Measurements from ENCODE around the gene SMURF1. TPM values are rescaled to one million over a fixed set of nuclear protein-coding genes. Genes with fewer than 3 reads are reported as not detected.

Gene SMURF1
- total RNA-seq, 4 donors from 2014 or later = 16.4 to 36.2 (median 24.6) TPM

- TF ChIP-seq POLR2A (IDR thresholded peaks at IDR 0.05) (no peak), CTCF (IDR thresholded peaks at IDR 0.05) (no peak)
- H3K4me3 ChIP-seq = no peak overlapping the region
- no peak for DNase-seq
- H3K4me1 ChIP-seq = no peaks in the 10 kb centered on the region
- WGBS, 2 donors = 81 to 99% methylated on average over 18 to 22 of the region's 25 CpGs
- no peaks in the 10 kb centered on the region for H3K27me3 ChIP-seq
- peaks cover 33 to 76% (median 45%) of the 10 kb centered on the region in 3 donors for H3K36me3 ChIP-seq
- H3K9me3 ChIP-seq = no peaks in the 10 kb centered on the region
- intact Hi-C loops (cut with DNase I) = no loop called here
- H3K27ac ChIP-seq = no peak overlapping the region
Observed at GRCh38 chr7:99013266-99014112, 130.4 kb downstream of the SMURF1 start.

- peaks cover 39 to 83% (median 52%) of the 10 kb centered on the region in 3 donors for H3K36me3 ChIP-seq
- H3K4me1 ChIP-seq = no peaks in the 10 kb centered on the region
- no peak for DNase-seq
- TF ChIP-seq CTCF (IDR thresholded peaks at IDR 0.05) = no peak
- no peak for TF ChIP-seq POLR2A (IDR thresholded peaks at IDR 0.05)
- H3K27ac ChIP-seq = no peak overlapping the region
- 92 to 95% methylated on average over 13 of the region's 13 CpGs for WGBS, 2 donors
- intact Hi-C loops (cut with DNase I) = no loop called here
- no peaks in the 10 kb centered on the region for H3K27me3 ChIP-seq
- no peak overlapping the region for H3K4me3 ChIP-seq
- no peaks in the 10 kb centered on the region for H3K9me3 ChIP-seq
Observed at GRCh38 chr7:99012722-99013121, 131.2 kb downstream of the SMURF1 start.

GRCh38 chr7:99011706-99012404, 132.1 kb downstream of the SMURF1 start:
- no peak for DNase-seq
- 96% methylated on average over 10 to 13 of the region's 36 CpGs for WGBS, 2 donors
- TF ChIP-seq CTCF (IDR thresholded peaks at IDR 0.05) (no peak), POLR2A (IDR thresholded peaks at IDR 0.05) (no peak)
- H3K4me3 ChIP-seq = no peak overlapping the region
- no peak overlapping the region for H3K27ac ChIP-seq
- intact Hi-C loops (cut with DNase I) = no loop called here
- H3K36me3 ChIP-seq = peaks cover 39 to 92% (median 52%) of the 10 kb centered on the region in 3 donors
- H3K9me3 ChIP-seq = no peaks in the 10 kb centered on the region
- H3K4me1 ChIP-seq = no peaks in the 10 kb centered on the region
- no peaks in the 10 kb centered on the region for H3K27me3 ChIP-seq

GRCh38 chr7:99011341-99011705, 132.6 kb downstream of the SMURF1 start:
- 98 to 99% methylated on average over 18 to 24 of the region's 24 CpGs for WGBS, 2 donors
- no peaks in the 10 kb centered on the region for H3K4me1 ChIP-seq
- DNase-seq = no peak
- TF ChIP-seq POLR2A (IDR thresholded peaks at IDR 0.05) (no peak), CTCF (IDR thresholded peaks at IDR 0.05) (no peak)
- H3K27me3 ChIP-seq = no peaks in the 10 kb centered on the region
- H3K4me3 ChIP-seq = no peak overlapping the region
- intact Hi-C loops (cut with DNase I) = no loop called here
- H3K36me3 ChIP-seq = peaks cover 43 to 97% (median 56%) of the 10 kb centered on the region in 3 donors
- no peaks in the 10 kb centered on the region for H3K9me3 ChIP-seq
- no peak overlapping the region for H3K27ac ChIP-seq

- H3K27me3 ChIP-seq = no peaks in the 10 kb centered on the region
- intact Hi-C loops (cut with DNase I) = no loop called here
- H3K4me1 ChIP-seq = no peaks in the 10 kb centered on the region
- H3K36me3 ChIP-seq = peaks cover 50 to 100% (median 64%) of the 10 kb centered on the region in 3 donors
- H3K4me3 ChIP-seq = no peak overlapping the region
- H3K27ac ChIP-seq = no peak overlapping the region
- no peak for DNase-seq
- TF ChIP-seq CTCF (IDR thresholded peaks at IDR 0.05) (no peak), POLR2A (IDR thresholded peaks at IDR 0.05) (no peak)
- H3K9me3 ChIP-seq = no peaks in the 10 kb centered on the region
- WGBS, 2 donors = 79 to 91% methylated on average over 8 to 9 of the region's 9 CpGs
Observed at GRCh38 chr7:99010281-99010680, 133.6 kb downstream of the SMURF1 start.

Measured in esophagus squamous epithelium (tissue), 5 donors.